RWPE1 (cell line): ENCODE results near the gene HEY2.

Source experiments
- CTCF ChIA-PET: fragments of 350-600 bp; sonication (Branson Sonifier 250); formaldehyde crosslinking; extraction: SDS; loops from one replicate; lab custom pipeline; 2021; lab: Yijun Ruan, JAX
- POLR2A ChIA-PET: fragments of 400-600 bp; formaldehyde crosslinking; extraction: SDS; loops from one replicate; lab custom pipeline; 2020; ENCODE audit warnings: antibody characterized with exemption; ENCODE audit not compliant: low non-redundant PET; lab: Yijun Ruan, JAX
- DNase-seq: peaks from one replicate; pipeline ENCODE4 v3.0.0; 2012; ENCODE audit warnings: low spot score
- H3K27ac ChIP-seq: fragments of 450-650 bp; 2 replicates; pipeline ENCODE4 v1.5.1; 2017
- CTCF ChIP-seq: fragments of 450-650 bp; conservative IDR thresholded peaks from 2 replicates; pipeline ENCODE4 v1.5.1; 2017; ENCODE audit warnings: low read depth, mild to moderate bottlenecking

The HEY2 gene

GRCh38 chr6:125752773-125753172 lies 3.3 kb downstream of the HEY2 start:
- TF ChIP-seq CTCF, result no peak
- CTCF ChIA-PET, result interaction anchor here (0.6 to 1.7 kb wide), 4 partner anchors 19 to 1189 kb away, joined by 3 to 20 read pairs (median 4); no protein-coding TSS in a partner anchor
- DNase-seq, result no peak
- H3K27ac ChIP-seq, result no peak overlapping the region
- POLR2A ChIA-PET, result no interaction called here

GRCh38 chr6:125753218-125753936 lies 3.9 kb downstream of the HEY2 start:
- peak; percentile 54 for TF ChIP-seq CTCF
- no peak for DNase-seq
- CTCF ChIA-PET, result interaction anchor here (0.6 to 1.7 kb wide), 8 partner anchors 12 to 1890 kb away, joined by 3 to 20 read pairs (median 4); no protein-coding TSS in a partner anchor
- POLR2A ChIA-PET, result no interaction called here
- H3K27ac ChIP-seq, result no peak overlapping the region

GRCh38 chr6:125753937-125754259 lies 4.5 kb downstream of the HEY2 start:
- no peak overlapping the region for H3K27ac ChIP-seq
- CTCF ChIA-PET, result interaction anchor here (0.7 to 1.7 kb wide), 6 partner anchors 12 to 1891 kb away, joined by 3 to 20 read pairs (median 4); no protein-coding TSS in a partner anchor
- POLR2A ChIA-PET, result no interaction called here
- no peak for DNase-seq
- no peak for TF ChIP-seq CTCF

GRCh38 chr6:125754566-125754965 lies 5.1 kb downstream of the HEY2 start:
- ChIA-PET POLR2A (no interaction called here), CTCF (interaction anchor here (0.6 to 1.7 kb wide), 3 partner anchors 392 to 448 kb away, joined by 3 to 20 read pairs (median 3); no protein-coding TSS in a partner anchor)
- DNase-seq, result no peak
- no peak overlapping the region for H3K27ac ChIP-seq
- no peak for TF ChIP-seq CTCF

- no peak for DNase-seq
- ChIA-PET POLR2A (no interaction called here), CTCF (interaction anchor here (0.6 kb wide), 1 partner anchor 324 kb away, joined by 4 read pairs; no protein-coding TSS in a partner anchor)
- TF ChIP-seq CTCF, result no peak
- H3K27ac ChIP-seq, result no peak overlapping the region
These were observed 9.9 kb downstream of the HEY2 start for GRCh38 chr6:125759184-125759902.

GRCh38 chr6:125759959-125760457 lies 10.6 kb downstream of the HEY2 start:
- ChIA-PET CTCF (no interaction called here), POLR2A (no interaction called here)
- no peak for TF ChIP-seq CTCF
- DNase-seq, result no peak
- no peak overlapping the region for H3K27ac ChIP-seq
